Karpas-422 (cell line): Measurements from ENCODE around the gene ADAMTSL1. TPM values are rescaled to one million over a fixed set of nuclear protein-coding genes. Genes with fewer than 3 reads are reported as not detected.
A peak's percentile ranks its signal among the peaks of the same experiment; 100 is the strongest.

Experiments
- DNase-seq: peaks from one replicate; pipeline ENCODE4 v3.0.0-alpha.2; 2015
- H2AFZ ChIP-seq: fragments of 200-600 bp; sonication (generic); 2 replicates; pipeline ENCODE4 v1.6.1; 2014; ENCODE audit warnings: antibody characterized with exemption, low read length, mixed read lengths
- H3K27ac ChIP-seq: fragments of 200-600 bp; sonication (generic); 2 replicates; pipeline ENCODE4 v1.5.1; 2014; ENCODE audit warnings: mild to moderate bottlenecking, low read length, moderate library complexity
- H3K27me3 ChIP-seq: fragments of 200-600 bp; sonication (generic); 2 replicates; pipeline ENCODE4 v1.6.1; 2014; ENCODE audit warnings: low read length, mixed read lengths
- H3K36me3 ChIP-seq: fragments of 200-600 bp; sonication (generic); 2 replicates; pipeline ENCODE4 v1.6.1; 2014; ENCODE audit warnings: low read length, mixed read lengths; ENCODE audit not compliant: insufficient read depth
- H3K4me1 ChIP-seq: fragments of 200-600 bp; sonication (generic); 2 replicates; pipeline ENCODE4 v1.6.1; 2014; ENCODE audit warnings: mild to moderate bottlenecking, low read length, mixed read lengths
- H3K4me2 ChIP-seq: fragments of 200-600 bp; sonication (generic); 2 replicates; pipeline ENCODE4 v1.6.1; 2014; ENCODE audit warnings: low read length, low read depth, mild to moderate bottlenecking; ENCODE audit not compliant: poor library complexity, severe bottlenecking
- H3K4me3 ChIP-seq: fragments of 200-600 bp; sonication (generic); 2 replicates; pipeline ENCODE4 v1.5.1; 2014; ENCODE audit warnings: mild to moderate bottlenecking, antibody characterized with exemption, low read length, mixed read lengths
- H3K79me2 ChIP-seq: fragments of 200-600 bp; sonication (generic); 2 replicates; pipeline ENCODE4 v1.6.1; 2014; ENCODE audit warnings: mild to moderate bottlenecking, low read length, mixed read lengths
- H3K9ac ChIP-seq: fragments of 200-600 bp; sonication (generic); 2 replicates; pipeline ENCODE4 v1.6.0; 2014; ENCODE audit warnings: low read length
- H3K9me2 ChIP-seq: fragments of 200-600 bp; sonication (generic), shearing (Covaris generic); replicated peaks from 2 replicates; pipeline ENCODE4 v1.6.0; 2014; ENCODE audit warnings: mild to moderate bottlenecking, low read length, moderate library complexity; ENCODE audit not compliant: insufficient read depth
- H3K9me3 ChIP-seq: fragments of 300-700, 200-600 bp; sonication (generic); 2 replicates; pipeline ENCODE4 v1.6.1; 2014; ENCODE audit warnings: low read length, mixed read lengths
- H4K20me1 ChIP-seq: fragments of 200-600 bp; sonication (generic); 2 replicates; pipeline ENCODE4 v1.6.1; 2014; ENCODE audit warnings: mild to moderate bottlenecking, antibody characterized with exemption, low read length, low read depth; ENCODE audit not compliant: insufficient read depth
- total RNA-seq: library from RNA; depleted of rRNA; stranded (reverse); fragments of >200 nt; shearing (Covaris generic); gene quantifications from 2 replicates; pipeline ENCODE4 v1.2.3, GENCODE V29; 2014; ENCODE audit warnings: low replicate concordance; rRNA removed

Gene ADAMTSL1
- total RNA-seq: 8.2 and 12.8 TPM in 2 replicates

DNA sequence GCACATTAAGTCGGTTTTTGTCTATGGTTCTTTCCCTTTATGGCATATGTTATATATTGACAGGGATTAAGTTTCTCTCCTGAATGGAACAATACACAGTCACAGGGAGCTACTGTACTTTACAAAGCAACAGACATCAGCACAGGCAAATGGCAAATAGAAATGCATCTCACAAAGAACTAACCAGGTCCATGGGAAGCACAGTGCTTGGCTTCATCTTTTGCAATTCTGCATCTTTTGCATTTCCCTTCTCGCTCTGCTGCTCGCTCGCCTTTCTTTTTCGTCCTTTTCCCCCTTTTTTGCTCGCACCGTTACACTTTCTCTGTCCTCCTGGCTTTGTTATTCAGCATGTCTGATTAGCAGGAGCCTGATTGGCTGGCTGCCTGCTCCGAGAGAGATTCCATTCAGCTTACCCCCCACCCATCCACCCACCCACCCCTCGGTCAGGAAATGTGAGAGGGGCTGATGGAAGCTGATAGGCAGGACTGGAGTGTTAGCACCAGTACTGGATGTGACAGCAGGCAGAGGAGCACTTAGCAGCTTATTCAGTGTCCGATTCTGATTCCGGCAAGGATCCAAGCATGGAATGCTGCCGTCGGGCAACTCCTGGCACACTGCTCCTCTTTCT lies at the start of gene ADAMTSL1:
Gene ADAMTSL1, plus strand, starts transcription at position 502 of the 628 bp plus-strand sequence. Its CDS starts 80 bp downstream, at position 582.
- peak within 1 kb of the TSS; percentile 67 for H3K4me3 ChIP-seq
- H3K27me3 ChIP-seq: no peaks in the 10 kb centered on the region
- 0 out of 2 replicates have a peak within 1 kb of the TSS, but pooled peaks have one; percentile 38 for H2AFZ ChIP-seq
- no peaks in the 10 kb centered on the region for H3K79me2 ChIP-seq
- DNase-seq: peak; percentile 77
- peaks cover 60% of the 10 kb centered on the region for H3K4me1 ChIP-seq
- H3K9me3 ChIP-seq: 0 out of 2 replicates have a peak, but pooled peaks cover 4% of the 10 kb centered on the region
- peak within 1 kb of the TSS; percentile 92 for H3K27ac ChIP-seq
- peak within 1 kb of the TSS; percentile 55 for H3K4me2 ChIP-seq
- H3K36me3 ChIP-seq: no peaks in the 10 kb centered on the region
- H3K9me2 ChIP-seq: no peaks in the 10 kb centered on the region
- no peaks in the 10 kb centered on the region for H4K20me1 ChIP-seq
- peak within 1 kb of the TSS; percentile 59 for H3K9ac ChIP-seq

DNA sequence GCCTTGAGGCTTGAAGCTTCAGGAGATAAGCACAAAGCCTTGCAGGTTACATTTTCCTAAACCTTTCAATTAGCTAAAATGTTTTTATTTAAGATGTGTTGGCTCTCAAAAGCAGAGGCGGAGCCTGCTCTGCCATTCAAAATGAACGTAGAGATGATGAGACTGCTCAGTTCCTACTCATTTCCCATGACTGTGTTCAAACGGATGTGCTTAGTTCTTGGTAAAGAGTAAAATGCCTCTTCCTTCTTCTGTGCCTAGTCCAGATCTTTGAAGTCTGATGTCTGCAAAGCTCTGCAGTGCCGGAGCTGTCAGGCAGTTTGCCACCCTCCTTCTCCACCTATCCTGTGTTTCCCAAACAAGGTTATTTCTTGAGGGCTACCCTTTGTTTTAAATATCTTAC lies 46.3 kb upstream of the ADAMTSL1 start:
- no peaks in the 10 kb centered on the region for H3K9me3 ChIP-seq
- H3K36me3 ChIP-seq: no peaks in the 10 kb centered on the region
- no peak overlapping the region for H2AFZ ChIP-seq
- H3K27ac ChIP-seq: no peak overlapping the region
- no peak overlapping the region for H3K4me3 ChIP-seq
- no peaks in the 10 kb centered on the region for H3K4me1 ChIP-seq
- no peaks in the 10 kb centered on the region for H3K9me2 ChIP-seq
- no peak overlapping the region for H3K9ac ChIP-seq
- H4K20me1 ChIP-seq: no peaks in the 10 kb centered on the region
- no peaks in the 10 kb centered on the region for H3K79me2 ChIP-seq
- H3K4me2 ChIP-seq: no peak overlapping the region
- no peaks in the 10 kb centered on the region for H3K27me3 ChIP-seq
- DNase-seq: no peak

DNA sequence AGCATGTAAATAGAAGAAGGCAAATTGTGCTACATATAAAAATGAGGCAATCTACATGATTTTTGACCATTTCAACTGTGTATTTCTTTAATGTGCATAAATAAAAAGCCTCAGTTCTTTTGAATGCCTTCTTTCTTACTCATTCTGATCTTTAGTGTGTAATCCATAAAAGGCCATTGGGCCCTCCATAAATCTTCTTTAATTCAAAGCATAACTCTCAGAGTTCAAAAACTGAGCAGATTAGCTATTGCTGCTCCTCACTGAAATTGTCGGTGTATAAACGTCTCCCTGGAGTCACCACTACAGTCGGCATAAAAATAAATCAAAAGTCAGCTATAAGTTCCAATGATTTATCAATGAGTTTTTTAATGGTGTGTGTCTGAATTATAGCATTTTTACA lies 45.3 kb upstream of the ADAMTSL1 start:
- no peaks in the 10 kb centered on the region for H3K9me3 ChIP-seq
- H3K79me2 ChIP-seq: no peaks in the 10 kb centered on the region
- H3K9ac ChIP-seq: no peak overlapping the region
- no peak overlapping the region for H2AFZ ChIP-seq
- no peaks in the 10 kb centered on the region for H4K20me1 ChIP-seq
- H3K9me2 ChIP-seq: no peaks in the 10 kb centered on the region
- H3K4me1 ChIP-seq: no peaks in the 10 kb centered on the region
- no peak overlapping the region for H3K27ac ChIP-seq
- no peak overlapping the region for H3K4me3 ChIP-seq
- H3K36me3 ChIP-seq: no peaks in the 10 kb centered on the region
- no peak overlapping the region for H3K4me2 ChIP-seq
- no peak for DNase-seq
- no peaks in the 10 kb centered on the region for H3K27me3 ChIP-seq

- no peak for DNase-seq
- H3K27ac ChIP-seq: no peak overlapping the region
- H3K9me3 ChIP-seq: no peaks in the 10 kb centered on the region
- H3K9ac ChIP-seq: no peak overlapping the region
- no peaks in the 10 kb centered on the region for H4K20me1 ChIP-seq
- no peaks in the 10 kb centered on the region for H3K36me3 ChIP-seq
- H3K79me2 ChIP-seq: no peaks in the 10 kb centered on the region
- H3K27me3 ChIP-seq: no peaks in the 10 kb centered on the region
- no peak overlapping the region for H3K4me2 ChIP-seq
- H3K9me2 ChIP-seq: no peaks in the 10 kb centered on the region
- no peak overlapping the region for H2AFZ ChIP-seq
- no peaks in the 10 kb centered on the region for H3K4me1 ChIP-seq
- no peak overlapping the region for H3K4me3 ChIP-seq
Measured at GRCh38 chr9:18429070-18429469, 44.9 kb upstream of the ADAMTSL1 start.

DNA sequence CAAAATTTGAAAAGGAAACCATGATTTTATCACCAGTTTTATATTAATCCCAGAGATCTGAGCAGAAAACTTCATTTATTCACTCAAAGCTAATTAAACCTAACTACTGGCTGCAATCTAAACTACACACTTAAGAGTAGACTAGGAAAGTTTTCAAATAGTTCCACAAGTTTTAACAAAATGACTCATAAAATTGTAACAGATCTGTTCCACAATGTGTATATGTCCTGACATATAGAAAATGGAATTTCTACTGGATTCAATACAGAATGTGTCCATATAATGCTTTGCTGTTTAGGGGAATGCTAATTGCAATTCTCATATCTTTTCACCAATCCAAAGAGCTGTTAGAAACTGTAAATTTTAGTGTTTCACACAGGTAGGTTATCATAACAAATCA lies 40.3 kb upstream of the ADAMTSL1 start:
- H3K27ac ChIP-seq: no peak overlapping the region
- H3K36me3 ChIP-seq: no peaks in the 10 kb centered on the region
- H3K9ac ChIP-seq: no peak overlapping the region
- H3K4me3 ChIP-seq: no peak overlapping the region
- no peaks in the 10 kb centered on the region for H3K4me1 ChIP-seq
- H3K9me2 ChIP-seq: no peaks in the 10 kb centered on the region
- no peaks in the 10 kb centered on the region for H4K20me1 ChIP-seq
- no peak overlapping the region for H3K4me2 ChIP-seq
- no peaks in the 10 kb centered on the region for H3K9me3 ChIP-seq
- no peak for DNase-seq
- no peaks in the 10 kb centered on the region for H3K27me3 ChIP-seq
- H2AFZ ChIP-seq: no peak overlapping the region
- no peaks in the 10 kb centered on the region for H3K79me2 ChIP-seq

DNA sequence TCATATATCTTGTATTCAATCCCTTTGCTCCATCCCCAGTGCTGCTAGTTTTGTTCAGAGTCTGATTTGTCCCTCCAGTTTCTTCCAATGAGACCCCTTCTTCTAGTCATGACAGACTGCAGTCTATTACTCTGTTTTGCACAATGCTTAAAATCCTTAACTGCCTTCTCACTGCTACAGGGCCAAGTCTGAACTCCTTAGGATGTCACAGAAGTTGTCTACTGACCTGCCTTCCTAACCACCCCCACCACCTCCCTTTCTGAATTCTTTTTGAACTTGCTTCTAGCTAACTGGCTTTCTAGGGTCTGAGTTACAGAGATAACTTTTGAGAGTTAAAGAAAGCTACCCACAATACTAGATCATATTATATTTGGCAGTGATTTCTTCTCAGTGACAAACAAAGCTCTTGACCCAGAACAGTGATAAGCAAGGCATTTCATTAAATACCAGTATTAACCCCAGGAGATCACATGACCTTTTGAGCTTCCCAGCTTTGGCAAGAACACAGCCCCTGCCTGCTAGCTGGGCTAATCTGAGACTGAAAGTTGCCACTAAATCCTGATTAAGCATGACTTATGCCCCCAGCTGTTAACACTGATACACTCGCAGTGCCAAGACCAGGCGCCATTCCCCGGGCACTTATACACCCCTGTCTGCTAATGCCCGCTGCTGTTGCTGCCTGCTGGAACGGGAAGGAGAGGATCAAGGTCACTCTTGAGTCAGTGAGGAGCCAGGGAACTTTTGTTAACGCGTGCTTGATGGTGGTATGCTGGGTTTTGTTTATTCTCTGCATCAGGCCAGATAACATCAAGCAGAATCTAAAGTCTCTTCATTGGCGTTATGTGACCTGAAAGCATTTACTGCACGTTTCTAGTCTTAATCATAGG lies 36.4 kb upstream of the ADAMTSL1 start:
- no peak overlapping the region for H2AFZ ChIP-seq
- no peak for DNase-seq
- H3K9me2 ChIP-seq: no peaks in the 10 kb centered on the region
- no peak overlapping the region for H3K9ac ChIP-seq
- H3K4me3 ChIP-seq: no peak overlapping the region
- no peaks in the 10 kb centered on the region for H3K79me2 ChIP-seq
- no peaks in the 10 kb centered on the region for H4K20me1 ChIP-seq
- H3K27me3 ChIP-seq: no peaks in the 10 kb centered on the region
- no peaks in the 10 kb centered on the region for H3K9me3 ChIP-seq
- H3K4me1 ChIP-seq: no peaks in the 10 kb centered on the region
- no peak overlapping the region for H3K4me2 ChIP-seq
- H3K27ac ChIP-seq: no peak overlapping the region
- H3K36me3 ChIP-seq: no peaks in the 10 kb centered on the region

DNA sequence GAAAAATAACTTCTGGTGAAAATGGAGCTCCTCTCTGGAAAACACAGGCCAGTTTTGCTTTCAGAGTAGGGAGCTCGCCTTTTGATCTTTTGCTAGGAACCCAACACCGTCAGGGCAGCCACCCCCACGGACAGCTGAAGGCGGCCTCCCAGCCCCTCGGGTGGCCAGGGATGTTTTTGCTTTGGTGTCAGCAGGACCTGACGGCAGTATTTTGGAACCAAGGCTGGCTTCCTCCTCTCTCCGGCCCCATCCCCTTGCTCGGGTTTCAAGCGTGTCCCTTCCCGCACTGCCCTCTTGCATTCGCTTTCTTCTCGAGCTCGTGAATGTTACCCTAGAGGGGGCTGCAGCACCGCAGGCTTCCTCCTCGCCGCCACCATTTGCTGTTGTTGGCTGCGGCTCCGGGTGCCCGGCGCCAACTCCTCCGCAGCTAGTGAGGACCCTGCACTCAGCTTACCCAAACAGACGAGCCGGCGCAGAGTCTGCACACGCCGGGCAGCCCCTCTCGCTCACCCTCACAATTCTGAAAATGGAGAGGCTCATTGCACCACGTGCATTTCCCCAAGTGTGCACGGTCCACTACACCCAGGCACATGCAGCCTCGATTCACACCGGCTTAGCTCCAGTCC lies 35.5 kb upstream of the ADAMTSL1 start:
- DNase-seq: no peak
- H3K36me3 ChIP-seq: no peaks in the 10 kb centered on the region
- no peaks in the 10 kb centered on the region for H3K4me1 ChIP-seq
- H3K27ac ChIP-seq: no peak overlapping the region
- H3K9me2 ChIP-seq: no peaks in the 10 kb centered on the region
- H3K4me2 ChIP-seq: no peak overlapping the region
- no peaks in the 10 kb centered on the region for H3K27me3 ChIP-seq
- no peak overlapping the region for H3K4me3 ChIP-seq
- no peaks in the 10 kb centered on the region for H3K9me3 ChIP-seq
- no peak overlapping the region for H2AFZ ChIP-seq
- no peaks in the 10 kb centered on the region for H4K20me1 ChIP-seq
- no peak overlapping the region for H3K9ac ChIP-seq
- no peaks in the 10 kb centered on the region for H3K79me2 ChIP-seq

- H3K9me3 ChIP-seq: no peaks in the 10 kb centered on the region
- no peaks in the 10 kb centered on the region for H3K36me3 ChIP-seq
- no peaks in the 10 kb centered on the region for H4K20me1 ChIP-seq
- H3K4me2 ChIP-seq: no peak overlapping the region
- H3K9ac ChIP-seq: no peak overlapping the region
- no peak for DNase-seq
- no peak overlapping the region for H3K4me3 ChIP-seq
- H2AFZ ChIP-seq: no peak overlapping the region
- H3K79me2 ChIP-seq: no peaks in the 10 kb centered on the region
- H3K4me1 ChIP-seq: no peaks in the 10 kb centered on the region
- H3K27ac ChIP-seq: no peak overlapping the region
- H3K9me2 ChIP-seq: no peaks in the 10 kb centered on the region
- no peaks in the 10 kb centered on the region for H3K27me3 ChIP-seq
Measured at GRCh38 chr9:18438951-18439350, 35.0 kb upstream of the ADAMTSL1 start.
